ACC112 (cell line): ENCODE results near the gene B4GALT1.

Experiments used
- H2AFZ ChIP-seq: fragments of 200-600 bp; sonication (generic); one replicate; pipeline ENCODE4 v1.6.0; 2017; ENCODE audit warnings: antibody characterized with exemption, low read length; ENCODE audit not compliant: unreplicated experiment
- H3K27ac ChIP-seq: fragments of 200-600 bp; sonication (generic); 2 replicates; pipeline ENCODE4 v1.5.1; 2014; ENCODE audit warnings: low read depth, mild to moderate bottlenecking, antibody characterized with exemption, low read length, moderate library complexity
- H3K27me3 ChIP-seq: fragments of 200-600 bp; sonication (generic); 2 replicates; pipeline ENCODE4 v1.6.1; 2014; ENCODE audit warnings: mild to moderate bottlenecking, antibody characterized with exemption, low read length, moderate library complexity, mixed read lengths; ENCODE audit not compliant: insufficient read depth
- H3K36me3 ChIP-seq: fragments of 200-600 bp; sonication (generic); 2 replicates; pipeline ENCODE4 v1.6.1; 2016; ENCODE audit warnings: mild to moderate bottlenecking, antibody characterized with exemption, low read length, moderate library complexity, mixed read lengths; ENCODE audit not compliant: insufficient read depth
- H3K4me1 ChIP-seq: fragments of 200-600 bp; sonication (generic); one replicate; pipeline ENCODE4 v1.6.1; 2016; ENCODE audit warnings: low read length, mixed read lengths; ENCODE audit not compliant: insufficient read depth, unreplicated experiment, control insufficient read depth
- H3K4me3 ChIP-seq: fragments of 200-600 bp; sonication (generic); 2 replicates; pipeline ENCODE4 v1.5.1; 2014; ENCODE audit warnings: mild to moderate bottlenecking, low read depth, low read length
- H3K79me2 ChIP-seq: fragments of 200-600 bp; sonication (generic); one replicate; pipeline ENCODE4 v1.6.0; 2016; ENCODE audit warnings: low read length; ENCODE audit not compliant: control insufficient read depth, unreplicated experiment, insufficient read depth

The B4GALT1 gene

GRCh38 chr9:33107762-33108161, 59.4 kb downstream of the B4GALT1 start:
- Histone ChIP-seq H2AFZ (no peak overlapping the region), H3K4me1 (peaks cover 45% of the 10 kb centered on the region), H3K4me3 (no peak overlapping the region), H3K36me3 (peaks cover 6% of the 10 kb centered on the region; the same call in 1 of the 2 replicates), H3K27ac (peak overlapping the region; percentile 85), H3K27me3 (no peaks in the 10 kb centered on the region), H3K79me2 (no peaks in the 10 kb centered on the region)

GRCh38 chr9:33106827-33107621, 60.1 kb downstream of the B4GALT1 start:
- Histone ChIP-seq H2AFZ (no peak overlapping the region), H3K36me3 (peaks cover 6% of the 10 kb centered on the region; the same call in 1 of the 2 replicates), H3K4me3 (no peak overlapping the region), H3K27me3 (no peaks in the 10 kb centered on the region), H3K79me2 (no peaks in the 10 kb centered on the region), H3K27ac (peak overlapping the region; percentile 85), H3K4me1 (peaks cover 52% of the 10 kb centered on the region)

DNA sequence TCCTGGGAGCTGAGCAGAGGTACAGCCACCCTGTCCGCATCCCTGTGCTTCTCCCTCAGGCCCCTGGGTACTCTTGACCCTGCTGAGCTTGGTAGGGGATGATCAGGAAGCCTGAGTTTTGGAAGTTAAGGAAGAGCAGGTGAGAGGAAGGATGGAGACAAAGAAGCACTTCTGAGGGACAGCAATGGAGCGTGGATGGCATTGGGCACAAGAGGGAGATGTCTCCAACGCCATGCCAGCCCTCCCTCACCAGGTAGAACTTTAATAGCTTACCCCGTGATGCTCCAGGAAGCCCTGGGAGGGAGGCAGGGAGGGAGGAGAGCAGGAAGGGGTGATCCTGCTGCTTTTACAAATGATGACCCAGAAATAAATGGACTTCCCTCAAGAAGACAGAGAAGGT, 60.8 kb downstream of the B4GALT1 start:
- H3K27ac ChIP-seq = peak overlapping the region; percentile 85
- H2AFZ ChIP-seq = no peak overlapping the region
- H3K4me1 ChIP-seq = peaks cover 59% of the 10 kb centered on the region
- peaks cover 3% of the 10 kb centered on the region; the same call in 1 of the 2 replicates for H3K36me3 ChIP-seq
- H3K79me2 ChIP-seq = no peaks in the 10 kb centered on the region
- H3K4me3 ChIP-seq = no peak overlapping the region
- no peaks in the 10 kb centered on the region for H3K27me3 ChIP-seq

- Histone ChIP-seq H3K4me3 (no peak overlapping the region), H2AFZ (no peak overlapping the region), H3K36me3 (peaks cover 3% of the 10 kb centered on the region; the same call in 1 of the 2 replicates), H3K27ac (peak overlapping the region; percentile 85), H3K79me2 (no peaks in the 10 kb centered on the region), H3K27me3 (no peaks in the 10 kb centered on the region), H3K4me1 (peaks cover 63% of the 10 kb centered on the region)
Observed at GRCh38 chr9:33105959-33106358, 61.2 kb downstream of the B4GALT1 start.

DNA sequence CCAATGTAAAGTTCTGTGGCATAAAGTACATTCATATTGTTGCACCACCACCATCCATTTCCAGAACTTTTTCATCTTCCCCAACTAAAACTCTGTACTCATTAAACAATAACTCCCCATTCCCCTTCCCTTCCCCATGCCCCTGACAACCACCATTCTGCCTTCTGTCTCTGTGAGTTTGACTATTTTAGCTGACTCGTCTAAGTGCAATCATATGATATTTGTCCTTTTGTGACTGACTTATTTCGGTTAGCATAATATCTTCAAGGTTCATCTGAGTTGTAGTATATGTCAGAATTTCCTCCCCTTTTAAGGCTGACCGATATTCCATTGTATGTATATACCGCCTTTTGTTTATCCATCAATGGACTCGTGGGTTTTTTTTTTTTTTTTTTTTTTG, 61.6 kb downstream of the B4GALT1 start:
- H3K4me3 ChIP-seq = no peak overlapping the region
- H2AFZ ChIP-seq = no peak overlapping the region
- H3K27ac ChIP-seq = peak overlapping the region; percentile 85
- H3K36me3 ChIP-seq = peaks cover 3% of the 10 kb centered on the region; the same call in 1 of the 2 replicates
- peaks cover 66% of the 10 kb centered on the region for H3K4me1 ChIP-seq
- H3K79me2 ChIP-seq = no peaks in the 10 kb centered on the region
- no peaks in the 10 kb centered on the region for H3K27me3 ChIP-seq

- Histone ChIP-seq H3K4me1 (peaks cover 70% of the 10 kb centered on the region), H3K27ac (peak overlapping the region; percentile 98), H3K79me2 (no peaks in the 10 kb centered on the region), H3K27me3 (no peaks in the 10 kb centered on the region), H3K36me3 (peaks cover 3% of the 10 kb centered on the region; the same call in 1 of the 2 replicates), H2AFZ (no peak overlapping the region), H3K4me3 (no peak overlapping the region)
Observed at GRCh38 chr9:33104401-33104800, 62.7 kb downstream of the B4GALT1 start.

DNA sequence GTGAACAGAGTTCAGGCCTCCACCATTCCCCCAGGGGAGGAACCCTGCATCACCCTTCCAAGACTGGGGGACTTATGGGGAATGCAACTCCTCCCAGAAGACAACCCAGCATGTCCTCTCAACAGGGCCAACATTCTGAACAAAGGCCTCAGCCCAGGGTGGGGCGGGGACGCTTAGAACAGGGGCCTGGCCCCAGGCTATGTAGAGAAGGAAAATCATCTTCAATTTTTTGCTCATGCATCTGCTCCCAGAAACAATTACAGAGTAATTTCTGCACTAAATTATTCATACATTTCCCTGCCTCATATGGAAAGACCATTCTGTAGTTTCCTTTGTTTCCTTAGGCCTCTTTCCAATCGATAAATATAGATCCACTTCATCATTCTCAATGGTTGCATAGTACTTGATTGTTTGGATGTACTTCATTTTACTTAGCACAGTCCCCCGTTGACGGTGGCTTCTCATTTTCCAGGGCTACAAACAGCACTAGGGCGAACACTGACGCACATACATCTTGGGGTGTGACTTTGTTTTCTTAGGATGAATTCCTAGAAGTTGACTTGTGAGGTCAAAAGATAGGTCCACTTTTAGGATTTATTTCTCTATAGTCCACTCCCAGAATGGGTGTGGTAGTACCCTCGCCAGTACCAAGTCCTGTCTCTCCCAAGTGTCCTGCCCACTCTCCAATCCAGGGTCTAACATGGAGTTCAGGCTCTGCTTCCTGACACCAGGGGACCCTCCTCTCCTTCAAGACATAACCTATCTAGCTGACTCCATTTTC, 63.4 kb downstream of the B4GALT1 start:
- no peak overlapping the region for H3K4me3 ChIP-seq
- H3K79me2 ChIP-seq = no peaks in the 10 kb centered on the region
- peak overlapping the region; percentile 98 for H3K27ac ChIP-seq
- peaks cover 70% of the 10 kb centered on the region for H3K4me1 ChIP-seq
- no peak overlapping the region for H2AFZ ChIP-seq
- H3K36me3 ChIP-seq = peaks cover 3% of the 10 kb centered on the region; the same call in 1 of the 2 replicates
- H3K27me3 ChIP-seq = no peaks in the 10 kb centered on the region

- Histone ChIP-seq H3K79me2 (no peaks in the 10 kb centered on the region), H3K27me3 (no peaks in the 10 kb centered on the region), H3K4me3 (no peak overlapping the region), H2AFZ (no peak overlapping the region), H3K4me1 (peaks cover 68% of the 10 kb centered on the region), H3K36me3 (no peaks in the 10 kb centered on the region), H3K27ac (peak overlapping the region; percentile 98)
Observed at GRCh38 chr9:33102551-33103210, 64.5 kb downstream of the B4GALT1 start.

- no peak overlapping the region for H2AFZ ChIP-seq
- H3K27ac ChIP-seq = peak overlapping the region; percentile 98
- no peaks in the 10 kb centered on the region for H3K79me2 ChIP-seq
- no peaks in the 10 kb centered on the region for H3K27me3 ChIP-seq
- H3K36me3 ChIP-seq = no peaks in the 10 kb centered on the region
- H3K4me1 ChIP-seq = peaks cover 54% of the 10 kb centered on the region
- H3K4me3 ChIP-seq = no peak overlapping the region
Observed at GRCh38 chr9:33101104-33101951, 65.8 kb downstream of the B4GALT1 start.

GRCh38 chr9:33099754-33100153, 67.4 kb downstream of the B4GALT1 start:
- Histone ChIP-seq H3K4me1 (peaks cover 42% of the 10 kb centered on the region), H3K36me3 (no peaks in the 10 kb centered on the region), H3K27ac (no peak overlapping the region), H3K27me3 (no peaks in the 10 kb centered on the region), H3K4me3 (no peak overlapping the region), H2AFZ (no peak overlapping the region), H3K79me2 (no peaks in the 10 kb centered on the region)
